Hepatocyte (in vitro differentiated cells): ENCODE results near the gene ARHGEF1. TPM values are rescaled to one million over a fixed set of nuclear protein-coding genes. Genes with fewer than 3 reads are reported as not detected.

Experiments used
- DNase-seq: peaks from one replicate; pipeline ENCODE4 v3.0.0-alpha.2; 2016; ENCODE audit warnings: low spot score
- H2AFZ ChIP-seq: fragments of 200-600 bp; sonication (generic); 2 replicates; pipeline ENCODE4 v1.6.0; 2016; ENCODE audit warnings: antibody characterized with exemption, mild to moderate bottlenecking
- H3K27ac ChIP-seq: fragments of 200-600 bp; sonication (generic); 2 replicates; pipeline ENCODE4 v1.5.1; 2016; ENCODE audit warnings: mild to moderate bottlenecking
- H3K27me3 ChIP-seq: fragments of 200-600 bp; sonication (generic); 2 replicates; pipeline ENCODE4 v1.6.1; 2016
- H3K36me3 ChIP-seq: fragments of 200-600 bp; sonication (generic); replicated peaks from 2 replicates; pipeline ENCODE4 v1.5.1; 2016; ENCODE audit warnings: low read depth; ENCODE audit not compliant: insufficient read depth
- H3K4me1 ChIP-seq: fragments of 200-600 bp; sonication (generic); 2 replicates; pipeline ENCODE4 v1.5.1; 2016; ENCODE audit warnings: mild to moderate bottlenecking, moderate library complexity; ENCODE audit not compliant: insufficient read depth
- H3K4me2 ChIP-seq: fragments of 200-600 bp; sonication (generic); 2 replicates; pipeline ENCODE4 v1.6.0; 2016
- H3K4me3 ChIP-seq: fragments of 200-600 bp; sonication (generic); 2 replicates; pipeline ENCODE4 v1.5.1; 2016; ENCODE audit warnings: mild to moderate bottlenecking
- H3K79me2 ChIP-seq: fragments of 200-600 bp; sonication (generic); 2 replicates; pipeline ENCODE4 v1.6.0; 2017; ENCODE audit warnings: mild to moderate bottlenecking
- H3K9me2 ChIP-seq: fragments of 200-600 bp; sonication (generic); replicated peaks from 2 replicates; pipeline ENCODE4 v1.6.0; 2017; ENCODE audit warnings: mild to moderate bottlenecking; ENCODE audit not compliant: insufficient read depth
- H3K9me3 ChIP-seq: fragments of 200-600 bp; sonication (generic); 2 replicates; pipeline ENCODE4 v1.5.1; 2016; ENCODE audit warnings: low read depth, mild to moderate bottlenecking
- H4K20me1 ChIP-seq: fragments of 200-600 bp; sonication (generic); 2 replicates; pipeline ENCODE4 v1.6.0; 2016; ENCODE audit warnings: mild to moderate bottlenecking; ENCODE audit not compliant: insufficient read depth, poor library complexity, severe bottlenecking
- CTCF ChIP-seq: fragments of 200-600 bp; sonication (generic); IDR thresholded peaks from 2 replicates; pipeline ENCODE4 v1.5.1; 2016; ENCODE audit warnings: antibody characterized with exemption, mild to moderate bottlenecking; ENCODE audit not compliant: poor library complexity
- EZH2 ChIP-seq: fragments of 200-600 bp; sonication (generic); IDR thresholded peaks from 2 replicates; pipeline ENCODE4 v1.6.1; 2016; ENCODE audit warnings: antibody characterized with exemption, mild to moderate bottlenecking, borderline replicate concordance
- EZH2phosphoT487 ChIP-seq: fragments of 200-600 bp; sonication (generic); IDR thresholded peaks from one replicate; pipeline ENCODE4 v1.6.1; 2018; ENCODE audit warnings: antibody characterized with exemption, mild to moderate bottlenecking, low read depth, moderate library complexity; ENCODE audit not compliant: unreplicated experiment, severe bottlenecking
- WGBS: methylation state at CpG from one replicate; pipeline ENCODE4 v1.1.6; 2016; ENCODE audit warnings: low lambda C conversion rate; ENCODE audit errors: missing lambda C conversion rate; 5-methylcytosine and 5-hydroxymethylcytosine counted together
- polyA plus RNA-seq: library from polyadenylated mRNA; unstranded; fragments of >200 nt; fragmentation: Nextera tagmentation; extraction: Ambion mirVana; gene quantifications from 2 replicates; pipeline ENCODE4 v1.2.1, GENCODE V29; 2016
- total RNA-seq: library from RNA; depleted of rRNA; stranded (reverse); fragments of >200 nt; gene quantifications from 2 replicates; pipeline ENCODE4 v1.2.3, GENCODE V29; 2014

Gene ARHGEF1
- total and polyA plus RNA-seq, 2 experiments from 2014 or later: 29.7 to 67.8 TPM

- Histone ChIP-seq H3K9me3 (no peaks in the 10 kb centered on the region), H4K20me1 (no peaks in the 10 kb centered on the region), H3K27me3 (peaks cover 82% of the 10 kb centered on the region), H3K79me2 (no peaks in the 10 kb centered on the region), H2AFZ (no peak overlapping the region), H3K9me2 (no peaks in the 10 kb centered on the region), H3K4me2 (no peak overlapping the region), H3K36me3 (no peaks in the 10 kb centered on the region), H3K4me3 (no peak overlapping the region), H3K4me1 (no peaks in the 10 kb centered on the region), H3K27ac (no peak overlapping the region)
- TF ChIP-seq EZH2 (no peak), EZH2phosphoT487 (no peak)
- WGBS: 52% methylated on average over 4 of the region's 7 CpGs
- DNase-seq: no peak
These were observed 50.9 kb downstream of the ARHGEF1 start for GRCh38 chr19:41933693-41934426.

- Histone ChIP-seq H3K9me2 (no peaks in the 10 kb centered on the region), H3K4me3 (no peak overlapping the region), H3K36me3 (no peaks in the 10 kb centered on the region), H3K27me3 (peaks cover 75% of the 10 kb centered on the region), H3K9me3 (no peaks in the 10 kb centered on the region), H3K79me2 (no peaks in the 10 kb centered on the region), H3K27ac (no peak overlapping the region), H2AFZ (no peak overlapping the region), H4K20me1 (no peaks in the 10 kb centered on the region), H3K4me1 (no peaks in the 10 kb centered on the region), H3K4me2 (no peak overlapping the region)
- no peak for TF ChIP-seq EZH2phosphoT487
- peak; percentile 51 for TF ChIP-seq EZH2
- TF ChIP-seq CTCF: peak; percentile 83
- DNase-seq: peak; percentile 82
- WGBS: 29% methylated on average over 7 of the region's 7 CpGs
These were observed 51.9 kb downstream of the ARHGEF1 start for GRCh38 chr19:41934849-41935374.

GRCh38 chr19:41935760-41936415 lies 52.9 kb downstream of the ARHGEF1 start:
- no peaks in the 10 kb centered on the region for H3K9me2 ChIP-seq
- H3K9me3 ChIP-seq: no peaks in the 10 kb centered on the region
- H2AFZ ChIP-seq: no peak overlapping the region
- 51% methylated on average over 21 of the region's 26 CpGs for WGBS
- no peaks in the 10 kb centered on the region for H3K79me2 ChIP-seq
- H3K4me2 ChIP-seq: no peak overlapping the region
- no peak overlapping the region for H3K4me3 ChIP-seq
- H3K27me3 ChIP-seq: peaks cover 68% of the 10 kb centered on the region
- H3K27ac ChIP-seq: no peak overlapping the region
- no peaks in the 10 kb centered on the region for H3K36me3 ChIP-seq
- no peak for TF ChIP-seq EZH2phosphoT487
- no peak for TF ChIP-seq EZH2
- no peak for TF ChIP-seq CTCF
- DNase-seq: no peak
- H4K20me1 ChIP-seq: no peaks in the 10 kb centered on the region
- no peaks in the 10 kb centered on the region for H3K4me1 ChIP-seq

GRCh38 chr19:41936416-41936850 lies 53.4 kb downstream of the ARHGEF1 start:
- Histone ChIP-seq H3K9me2 (no peaks in the 10 kb centered on the region), H3K9me3 (no peaks in the 10 kb centered on the region), H4K20me1 (no peaks in the 10 kb centered on the region), H3K27ac (no peak overlapping the region), H3K79me2 (no peaks in the 10 kb centered on the region), H3K4me3 (no peak overlapping the region), H3K36me3 (no peaks in the 10 kb centered on the region), H3K4me1 (no peaks in the 10 kb centered on the region), H3K27me3 (peaks cover 68% of the 10 kb centered on the region), H2AFZ (no peak overlapping the region), H3K4me2 (no peak overlapping the region)
- TF ChIP-seq CTCF (no peak), EZH2phosphoT487 (no peak), EZH2 (no peak)
- DNase-seq: no peak
- WGBS: 78% methylated on average over 8 of the region's 8 CpGs
